OCI-LY7 (cell line): ENCODE data around the gene CTBP2. TPM values are rescaled to one million over a fixed set of nuclear protein-coding genes. Genes with fewer than 3 reads are reported as not detected.

ENCODE experiments used
- BruUV-seq: library from RNA; stranded (reverse); fragments of 400-500 nt; replicated peaks from 2 replicates; lab custom pipeline; 2021; lab: Mats Ljungman, UMichigan
- CTCF ChIA-PET: fragments of 300-600 bp; sonication (Branson Sonifier 250); formaldehyde crosslinking; loops from one replicate; lab custom pipeline; 2022; ENCODE audit warnings: antibody characterized with exemption; ENCODE audit not compliant: unreplicated experiment; lab: Charles Lee
- POLR2A ChIA-PET: fragments of 300-600 bp; sonication (Branson Sonifier 250); formaldehyde crosslinking; loops from one replicate; lab custom pipeline; 2022; ENCODE audit warnings: antibody characterized with exemption; lab: Charles Lee
- DNase-seq: peaks from one replicate; pipeline ENCODE4 v3.0.0-alpha.2; 2015; ENCODE audit warnings: low spot score
- H2AFZ ChIP-seq: fragments of 200-600 bp; sonication (generic), shearing (Covaris generic); 2 replicates; pipeline ENCODE4 v1.6.1; 2014; ENCODE audit warnings: mild to moderate bottlenecking, antibody characterized with exemption, low read length, moderate library complexity
- H3K27ac ChIP-seq: fragments of 200-600 bp; sonication (generic); 2 replicates; pipeline ENCODE4 v1.5.1; 2014; ENCODE audit warnings: mixed run types, low read depth, mild to moderate bottlenecking, moderate library complexity, low read length, inconsistent platforms; ENCODE audit not compliant: poor library complexity, severe bottlenecking
- H3K36me3 ChIP-seq: fragments of 200-600 bp; sonication (generic); 2 replicates; pipeline ENCODE4 v1.6.1; 2014; ENCODE audit warnings: mild to moderate bottlenecking, antibody characterized with exemption, low read length, moderate library complexity, mixed read lengths; ENCODE audit not compliant: insufficient read depth
- H3K4me1 ChIP-seq: fragments of 200-600 bp; sonication (generic); 2 replicates; pipeline ENCODE4 v1.5.1; 2014; ENCODE audit warnings: mild to moderate bottlenecking, low read length; ENCODE audit not compliant: insufficient read depth, poor library complexity, severe bottlenecking
- H3K4me2 ChIP-seq: fragments of 200-600 bp; sonication (generic); 2 replicates; pipeline ENCODE4 v1.6.1; 2014; ENCODE audit warnings: mild to moderate bottlenecking, low read length
- H3K4me3 ChIP-seq: fragments of 200-600 bp; sonication (generic); 2 replicates; pipeline ENCODE4 v1.5.1; 2014; ENCODE audit warnings: mild to moderate bottlenecking, low read depth, low read length; ENCODE audit not compliant: poor library complexity, severe bottlenecking
- H3K79me2 ChIP-seq: fragments of 200-600 bp; sonication (generic); 2 replicates; pipeline ENCODE4 v1.6.1; 2016; ENCODE audit warnings: low read depth, mild to moderate bottlenecking, low read length, moderate library complexity, mixed read lengths; ENCODE audit not compliant: insufficient read depth
- H3K9me2 ChIP-seq: fragments of 200-600 bp; sonication (generic); 2 replicates; pipeline ENCODE4 v1.6.1; 2016; ENCODE audit warnings: mild to moderate bottlenecking, low read length, mixed read lengths; ENCODE audit not compliant: insufficient read depth
- H3K9me3 ChIP-seq: fragments of 200-600 bp; sonication (generic); 2 replicates; pipeline ENCODE4 v1.6.1; 2014; ENCODE audit warnings: mild to moderate bottlenecking, mixed run types, low read length, mixed read lengths
- H4K20me1 ChIP-seq: fragments of 200-600 bp; sonication (generic); 2 replicates; pipeline ENCODE4 v1.6.1; 2014; ENCODE audit warnings: mild to moderate bottlenecking, antibody characterized with exemption, low read length, moderate library complexity, mixed read lengths; ENCODE audit not compliant: insufficient read depth
- EZH2phosphoT487 ChIP-seq: fragments of 200-600 bp; sonication (generic); IDR thresholded peaks from 2 replicates; pipeline ENCODE4 v1.6.1; 2018; ENCODE audit warnings: low read depth, borderline replicate concordance, mild to moderate bottlenecking, mixed run types, antibody characterized with exemption, low read length, moderate library complexity, mixed read lengths
- intact Hi-C: fragments of 100-400 bp; cut with micrococcal nuclease; formaldehyde crosslinking; loops from one replicate; pipeline ENCODE4 v1.10.0; 2022; ENCODE audit not compliant: unreplicated experiment
- total RNA-seq, 2 experiments: library from RNA; depleted of rRNA in 1 of 2; stranded (reverse); fragments of >200 nt in 1 of 2; shearing (Covaris generic) in 1 of 2; gene quantifications; 2 replicates each; pipeline ENCODE4 v1.2.3, GENCODE V29; 2014 to 2022
- TF ChIP-seq, protein P1 (sequence below): fragments of 200-600 bp; sonication (generic); conservative IDR thresholded peaks from 2 replicates; pipeline ENCODE4 v1.5.1; 2014; ENCODE audit warnings: mild to moderate bottlenecking, antibody characterized with exemption, low read length, moderate library complexity, mixed read lengths

Gene CTBP2
- total RNA-seq, 2 experiments from 2014 or later = not detected

DNA sequence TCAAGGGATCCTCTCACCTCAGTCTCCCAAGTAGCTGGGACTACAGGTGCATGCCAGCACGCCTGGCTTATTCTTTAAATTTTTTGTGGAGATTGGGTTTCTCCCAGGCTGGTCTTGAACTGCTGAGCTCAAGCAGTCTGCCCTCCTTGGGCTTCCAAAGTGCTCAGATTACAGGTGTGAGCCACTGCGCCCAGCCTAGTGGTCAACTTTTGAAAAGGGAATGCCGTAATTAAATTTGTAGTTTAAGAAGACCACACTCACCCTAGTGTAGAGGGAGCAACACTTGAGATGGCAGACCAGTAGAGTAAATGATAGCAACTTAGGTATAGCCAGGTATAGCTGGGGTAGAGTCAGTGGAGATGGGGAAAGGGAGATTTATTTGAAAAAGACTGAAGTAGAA, 200.8 kb downstream of the CTBP2 start:
- intact Hi-C loops = no loop called here
- Histone ChIP-seq H3K9me3 (no peaks in the 10 kb centered on the region), H3K4me1 (peaks cover 13% of the 10 kb centered on the region), H3K27ac (no peak overlapping the region), H2AFZ (no peak overlapping the region), H3K36me3 (no peaks in the 10 kb centered on the region), H3K4me3 (no peak overlapping the region), H3K9me2 (no peaks in the 10 kb centered on the region), H4K20me1 (peaks cover 26% of the 10 kb centered on the region; the same call in 1 of the 2 replicates), H3K4me2 (no peak overlapping the region), H3K79me2 (peaks cover 60% of the 10 kb centered on the region; the same call in 1 of the 2 replicates)
- POLR2A ChIA-PET = no interaction called here
- no peak for DNase-seq
- TF ChIP-seq, protein P1, sequence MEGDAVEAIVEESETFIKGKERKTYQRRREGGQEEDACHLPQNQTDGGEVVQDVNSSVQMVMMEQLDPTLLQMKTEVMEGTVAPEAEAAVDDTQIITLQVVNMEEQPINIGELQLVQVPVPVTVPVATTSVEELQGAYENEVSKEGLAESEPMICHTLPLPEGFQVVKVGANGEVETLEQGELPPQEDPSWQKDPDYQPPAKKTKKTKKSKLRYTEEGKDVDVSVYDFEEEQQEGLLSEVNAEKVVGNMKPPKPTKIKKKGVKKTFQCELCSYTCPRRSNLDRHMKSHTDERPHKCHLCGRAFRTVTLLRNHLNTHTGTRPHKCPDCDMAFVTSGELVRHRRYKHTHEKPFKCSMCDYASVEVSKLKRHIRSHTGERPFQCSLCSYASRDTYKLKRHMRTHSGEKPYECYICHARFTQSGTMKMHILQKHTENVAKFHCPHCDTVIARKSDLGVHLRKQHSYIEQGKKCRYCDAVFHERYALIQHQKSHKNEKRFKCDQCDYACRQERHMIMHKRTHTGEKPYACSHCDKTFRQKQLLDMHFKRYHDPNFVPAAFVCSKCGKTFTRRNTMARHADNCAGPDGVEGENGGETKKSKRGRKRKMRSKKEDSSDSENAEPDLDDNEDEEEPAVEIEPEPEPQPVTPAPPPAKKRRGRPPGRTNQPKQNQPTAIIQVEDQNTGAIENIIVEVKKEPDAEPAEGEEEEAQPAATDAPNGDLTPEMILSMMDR = no peak
- TF ChIP-seq EZH2phosphoT487 = no peak
- CTCF ChIA-PET = no interaction called here
- no TSS peak for BruUV-seq

DNA sequence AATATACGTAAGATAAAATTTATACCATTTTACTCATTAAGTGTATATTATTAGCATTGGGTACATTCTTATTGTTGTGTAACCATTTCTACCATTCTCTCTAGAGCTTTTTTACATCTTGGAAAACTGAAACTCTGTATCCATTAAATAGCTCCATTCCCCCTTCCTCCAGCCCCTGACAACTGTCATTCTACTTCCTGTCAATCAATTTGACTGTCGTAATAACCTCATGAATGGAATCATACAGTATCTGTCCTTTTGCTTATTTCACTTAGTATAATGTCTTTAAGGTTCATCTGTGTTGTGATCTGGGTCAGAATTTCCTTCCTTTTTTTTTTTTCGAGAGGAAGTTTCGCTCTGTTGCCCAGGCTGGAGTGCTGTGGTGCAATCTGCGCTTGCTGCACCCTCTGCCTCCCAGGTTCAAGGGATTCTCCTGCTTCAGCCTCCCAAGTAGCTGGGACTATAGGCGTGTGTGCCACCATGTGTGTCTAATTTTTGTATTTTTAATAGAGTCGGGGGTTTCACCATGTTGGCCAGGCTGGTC, 202.9 kb downstream of the CTBP2 start:
- TF ChIP-seq, protein P1 = no peak
- TF ChIP-seq EZH2phosphoT487 = no peak
- ChIA-PET CTCF (no interaction called here), POLR2A (interaction anchor here (1.0 to 1.5 kb wide), 2 partner anchors 10 to 14 kb away, joined by 4 to 5 read pairs; no protein-coding TSS in a partner anchor)
- Histone ChIP-seq H3K9me2 (no peaks in the 10 kb centered on the region), H3K4me2 (no peak overlapping the region), H3K79me2 (peaks cover 67% of the 10 kb centered on the region), H3K4me1 (peaks cover 13% of the 10 kb centered on the region), H2AFZ (no peak overlapping the region), H3K4me3 (no peak overlapping the region), H3K36me3 (no peaks in the 10 kb centered on the region), H3K27ac (no peak overlapping the region), H3K9me3 (no peaks in the 10 kb centered on the region), H4K20me1 (peaks cover 26% of the 10 kb centered on the region)
- intact Hi-C loops = no loop called here
- BruUV-seq = no TSS peak
- no peak for DNase-seq

DNA sequence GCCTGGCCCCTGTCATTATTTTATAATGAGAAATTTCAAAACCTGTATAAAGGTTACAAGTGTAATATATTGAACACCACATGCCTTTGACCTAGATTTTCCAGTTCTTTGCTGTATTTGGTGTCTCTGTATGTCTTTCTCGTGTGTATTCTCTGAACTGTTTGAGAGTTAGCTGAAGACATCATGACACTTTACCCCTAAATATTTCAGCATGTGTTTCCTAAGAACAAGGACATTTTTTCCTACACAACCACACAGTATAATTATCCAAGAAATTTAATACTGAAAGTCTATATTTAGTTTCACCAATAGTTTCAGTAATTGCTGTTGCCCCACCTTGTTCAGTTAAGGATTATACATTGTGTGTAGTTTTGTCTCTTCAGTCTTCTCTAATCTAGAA, 203.6 kb downstream of the CTBP2 start:
- CTCF ChIA-PET = no interaction called here
- H3K79me2 ChIP-seq = peaks cover 60% of the 10 kb centered on the region

More for the DNA sequence above, 203.6 kb downstream of the CTBP2 start:
- peaks cover 13% of the 10 kb centered on the region for H3K4me1 ChIP-seq
- POLR2A ChIA-PET = interaction anchor here (0.6 to 1.5 kb wide), 2 partner anchors 9 to 13 kb away, joined by 3 to 5 read pairs; no protein-coding TSS in a partner anchor
- no peak overlapping the region for H3K27ac ChIP-seq
- H3K9me3 ChIP-seq = no peaks in the 10 kb centered on the region
- no peak overlapping the region for H3K4me2 ChIP-seq
- intact Hi-C loops = no loop called here
- no peaks in the 10 kb centered on the region for H3K9me2 ChIP-seq
- TF ChIP-seq EZH2phosphoT487 = no peak
- TF ChIP-seq, protein P1 = no peak
- H3K4me3 ChIP-seq = no peak overlapping the region
- peaks cover 26% of the 10 kb centered on the region for H4K20me1 ChIP-seq
- no peak for DNase-seq
- BruUV-seq = no TSS peak
- no peak overlapping the region for H2AFZ ChIP-seq
- no peaks in the 10 kb centered on the region for H3K36me3 ChIP-seq
